GM18517 (cell line): ENCODE measurements around the gene ITPRIPL1.

Experiments used
- ATAC-seq: cut with Tn5 transposase; IDR thresholded peaks from one replicate; pipeline ENCODE4 v1.9.1; 2021; ENCODE audit warnings: mild to moderate bottlenecking, moderate library complexity; ENCODE audit not compliant: unreplicated experiment

The ITPRIPL1 gene

DNA sequence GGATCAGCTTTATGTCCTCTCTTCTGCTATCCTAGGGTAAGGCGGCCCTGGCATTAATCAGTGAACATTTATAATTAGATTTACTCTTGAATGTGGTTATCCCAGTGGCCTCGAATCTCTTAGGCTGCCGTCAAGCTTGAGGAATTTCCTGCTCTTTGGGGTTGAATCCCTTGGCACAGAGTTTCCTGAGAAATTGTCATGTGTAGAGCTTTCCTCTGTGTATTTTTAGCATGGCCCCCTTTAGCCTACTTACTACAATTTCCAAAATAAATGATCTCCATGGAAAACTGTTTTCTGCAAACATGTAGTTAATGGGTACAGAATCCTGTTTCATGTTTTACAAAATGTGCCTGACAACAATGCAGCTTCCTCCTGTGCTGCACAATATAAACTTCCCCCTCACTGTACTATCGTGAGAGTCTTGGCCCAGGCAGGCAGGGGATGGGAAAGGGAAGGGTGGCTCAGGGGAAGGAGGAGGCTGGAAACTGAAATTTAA, 28.5 kb downstream of the ITPRIPL1 start:
- ATAC-seq, result no peak

DNA sequence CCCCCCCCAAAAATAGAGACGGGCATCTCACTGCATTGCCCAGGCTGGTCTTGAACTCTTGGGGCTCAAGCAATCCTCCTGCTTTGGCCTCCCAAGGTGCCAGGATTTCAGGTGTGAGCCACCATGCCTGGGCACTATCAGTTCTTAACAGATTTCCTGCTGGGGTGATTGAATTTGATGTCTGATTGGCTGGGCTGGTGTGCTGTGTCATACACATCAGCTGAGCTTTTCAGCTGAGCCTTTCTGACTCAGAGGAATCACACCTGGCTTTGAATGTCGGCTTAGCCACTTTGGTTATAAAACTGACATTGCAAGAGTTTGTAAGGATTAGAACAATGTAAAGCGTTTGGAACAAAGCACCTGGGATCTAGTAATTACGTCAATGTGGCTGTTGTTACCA, 29.4 kb downstream of the ITPRIPL1 start:
- no peak for ATAC-seq

DNA sequence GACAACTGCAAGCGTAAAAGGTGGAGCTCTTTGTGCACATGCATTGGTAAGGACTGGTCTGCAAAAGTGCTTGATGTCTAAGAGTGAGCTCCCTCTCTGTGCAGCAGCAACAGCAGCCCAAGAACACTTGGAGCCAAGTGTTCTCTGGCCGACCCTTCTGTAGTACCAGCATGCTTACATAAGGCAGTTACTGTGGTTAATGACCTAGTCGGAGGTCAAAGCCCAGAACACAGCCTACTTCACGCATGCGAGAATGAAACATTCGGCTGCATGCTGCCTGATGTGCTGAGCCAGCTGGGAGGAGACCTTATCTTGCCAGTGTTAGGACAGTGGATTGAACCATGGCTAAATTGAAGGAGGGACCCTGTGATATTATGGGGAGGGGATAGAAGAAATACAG, 31.8 kb downstream of the ITPRIPL1 start:
- ATAC-seq, result no peak

DNA sequence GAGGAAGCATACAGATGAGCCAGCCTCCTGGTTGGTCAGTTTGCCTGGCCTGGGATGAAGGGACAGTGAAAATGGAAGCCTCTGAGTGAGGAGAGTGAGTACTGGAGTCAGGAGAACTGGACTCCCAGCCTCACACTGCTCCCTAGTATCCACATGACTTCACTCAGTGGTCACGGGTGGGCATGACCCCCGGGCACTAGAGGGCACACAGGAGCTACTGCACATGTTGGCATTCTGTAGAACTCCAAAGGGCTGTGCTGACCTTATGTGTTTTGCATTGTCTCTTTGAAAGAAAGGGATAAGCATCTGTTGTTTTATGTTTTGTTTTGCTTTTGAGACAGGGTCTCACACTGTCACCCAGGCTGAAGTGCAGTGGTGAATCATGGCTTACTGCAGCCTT, 34.2 kb downstream of the ITPRIPL1 start:
- ATAC-seq, result no peak

DNA sequence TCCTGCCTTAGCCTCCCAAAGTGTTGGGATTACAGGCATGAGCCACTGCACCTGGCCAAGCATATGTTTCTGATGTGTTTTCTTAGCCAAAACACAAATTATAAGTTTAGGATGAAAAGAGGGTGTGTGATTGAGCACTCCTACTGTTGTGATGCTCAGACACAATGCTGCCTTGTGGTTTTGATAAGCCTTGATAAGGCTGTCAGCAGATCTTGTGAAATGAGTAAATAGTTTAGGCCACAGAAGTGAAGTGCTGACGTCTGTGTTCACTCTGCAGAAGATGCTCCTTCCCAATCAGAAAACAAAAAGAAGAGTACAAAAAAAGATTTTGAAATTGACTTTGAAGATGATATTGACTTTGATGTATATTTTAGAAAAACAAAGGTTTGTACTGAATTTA, 34.7 kb downstream of the ITPRIPL1 start:
- no peak for ATAC-seq

DNA sequence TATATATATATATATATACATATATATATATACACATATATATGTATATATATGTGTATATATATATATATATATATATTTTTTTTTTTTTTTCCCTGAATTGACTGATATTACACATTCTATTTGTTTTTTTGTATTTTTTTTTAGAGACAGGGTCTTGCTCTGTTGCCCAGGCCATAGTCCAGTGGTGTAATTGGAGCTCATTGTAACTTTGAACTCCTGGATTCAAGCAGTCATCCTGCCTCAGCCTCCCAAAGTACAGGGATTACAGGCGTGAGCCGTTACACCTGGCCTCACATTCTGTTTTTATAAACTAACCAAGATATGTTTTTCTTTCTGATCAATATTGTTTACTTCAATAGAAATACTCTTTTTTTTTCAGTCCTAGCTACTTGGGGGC, 36.6 kb downstream of the ITPRIPL1 start:
- ATAC-seq, result no peak

DNA sequence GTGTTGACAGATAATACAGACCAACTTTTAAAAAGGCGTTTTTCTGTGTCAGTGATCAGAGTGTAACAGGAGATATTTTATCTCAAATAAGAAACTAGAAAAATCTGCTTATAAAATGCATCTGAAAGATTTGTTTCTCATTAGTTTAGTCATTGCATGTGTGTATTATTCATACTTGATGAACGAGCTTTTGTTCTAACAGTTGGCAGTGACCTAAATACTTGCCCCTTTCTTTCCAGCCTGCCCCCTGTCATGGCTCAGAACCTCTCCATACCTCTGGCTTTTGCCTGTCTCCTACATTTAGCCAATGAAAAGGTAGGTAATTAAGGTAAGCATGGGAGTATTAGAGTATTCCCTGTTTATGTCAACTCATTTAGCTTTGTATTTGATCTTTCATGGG, 44.1 kb downstream of the ITPRIPL1 start:
- ATAC-seq, result no peak

DNA sequence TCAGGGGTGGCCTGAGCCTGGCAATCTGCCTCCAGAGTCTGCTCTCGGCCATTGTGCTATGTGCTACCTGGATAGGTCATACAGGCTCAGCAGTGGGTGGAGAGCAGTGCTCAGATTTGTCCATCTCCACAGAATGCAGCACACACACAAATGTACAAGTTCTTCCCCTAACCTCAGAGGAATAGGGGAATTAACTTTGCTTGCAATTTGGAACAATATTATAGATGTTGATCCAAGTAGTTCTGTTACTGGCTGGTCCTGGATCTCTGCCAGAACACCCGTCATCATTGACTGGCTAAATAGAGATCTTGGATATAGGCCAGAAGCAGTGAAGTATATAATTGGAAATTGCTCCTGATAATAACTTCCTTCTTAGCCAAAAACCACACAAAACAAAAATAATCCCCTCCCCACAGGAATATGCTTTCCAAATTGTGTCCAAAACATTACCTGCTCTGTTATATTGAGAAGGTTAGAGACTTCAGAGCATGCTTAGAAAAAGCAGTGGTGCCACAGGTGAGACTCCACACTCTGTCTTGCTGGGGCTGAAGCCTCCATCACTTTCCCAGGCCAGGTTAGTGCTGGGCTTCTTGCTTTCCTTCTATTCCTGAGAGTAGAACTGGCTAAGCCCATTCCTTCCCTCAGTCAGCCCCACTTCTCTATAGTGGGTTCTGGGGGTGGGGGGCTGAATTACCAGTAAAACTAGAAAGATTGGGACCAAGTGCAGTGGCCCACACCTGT, 49.3 kb downstream of the ITPRIPL1 start:
- no peak for ATAC-seq
